Hematopoietic multipotent progenitor cell treated with erythropoietin and hydrocortisone succinate and interleukin-3 and kit ligand, for 8 days (in vitro differentiated cells): Measurements from ENCODE around the gene ANKRD11.
A peak's percentile ranks its signal among the peaks of the same experiment; 100 is the strongest.

ENCODE experiments used
- DNase-seq: peaks from one replicate; pipeline ENCODE4 v3.0.0-alpha.2; 2015

Gene ANKRD11

DNA sequence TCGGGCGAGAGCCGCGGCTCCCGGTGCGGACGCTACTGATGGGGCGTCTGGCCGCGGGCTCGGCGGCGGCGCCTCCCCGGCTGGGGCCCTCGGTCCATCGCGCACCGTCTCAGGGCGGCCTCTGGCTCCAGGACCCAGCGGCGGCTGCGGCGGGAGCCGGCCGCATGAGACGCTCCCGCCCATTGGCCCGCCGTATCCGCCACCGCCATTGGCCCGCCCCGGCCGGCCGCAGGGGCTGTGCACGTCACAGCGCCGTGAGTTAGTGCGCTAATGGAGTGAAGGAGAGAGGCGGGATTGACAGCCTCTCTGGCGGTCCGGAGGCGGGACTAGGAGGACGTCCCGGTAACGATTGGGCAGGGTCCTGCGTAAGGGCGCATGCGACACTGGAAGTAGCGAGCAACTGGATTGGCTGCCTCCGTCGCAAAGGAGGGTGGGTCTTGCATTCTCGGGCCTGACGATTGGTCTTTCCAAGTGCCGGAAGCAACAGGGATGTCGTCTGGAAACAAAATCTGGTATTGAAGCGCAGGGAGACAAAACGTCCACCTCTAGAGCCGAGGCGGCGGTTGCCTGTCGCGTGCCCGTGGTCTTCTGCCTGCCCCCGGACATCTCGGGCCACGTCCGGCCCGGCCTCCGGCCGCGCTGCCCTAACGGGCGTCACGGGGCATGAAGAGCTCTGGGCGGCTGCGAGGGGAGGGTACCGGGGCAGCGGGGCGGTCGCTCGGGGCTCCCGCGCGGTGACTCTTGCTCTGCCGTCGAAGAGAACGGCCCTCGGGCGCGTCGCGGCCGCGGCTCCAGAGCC lies at the start of gene ANKRD11:
TSS of gene ANKRD11 (minus strand) at position 123 of the 799 bp plus-strand sequence. CDS start 173,542 bp downstream, outside the sequence.
- peak; percentile 100 for DNase-seq

DNA sequence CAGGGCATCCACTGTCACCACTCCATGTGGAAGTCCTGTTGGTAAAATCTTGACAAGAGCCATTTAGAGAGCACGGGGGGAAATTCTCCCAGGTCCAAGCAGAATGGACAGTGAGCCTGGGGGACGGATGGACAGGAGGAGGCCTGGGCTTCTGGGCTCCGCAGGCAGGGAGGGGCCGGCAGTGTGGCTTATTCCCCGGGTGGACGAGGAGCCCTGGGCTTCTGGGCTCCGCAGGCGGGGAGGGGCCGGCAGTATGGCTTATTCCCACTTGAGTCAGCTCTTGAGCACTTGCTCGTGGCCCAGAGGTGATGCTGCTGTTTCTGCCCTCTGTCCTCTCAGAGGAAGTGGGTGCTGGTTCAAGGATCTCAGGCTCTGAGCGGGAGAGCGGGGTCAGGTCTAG lies 47.9 kb upstream of the ANKRD11 start:
- no peak for DNase-seq

DNA sequence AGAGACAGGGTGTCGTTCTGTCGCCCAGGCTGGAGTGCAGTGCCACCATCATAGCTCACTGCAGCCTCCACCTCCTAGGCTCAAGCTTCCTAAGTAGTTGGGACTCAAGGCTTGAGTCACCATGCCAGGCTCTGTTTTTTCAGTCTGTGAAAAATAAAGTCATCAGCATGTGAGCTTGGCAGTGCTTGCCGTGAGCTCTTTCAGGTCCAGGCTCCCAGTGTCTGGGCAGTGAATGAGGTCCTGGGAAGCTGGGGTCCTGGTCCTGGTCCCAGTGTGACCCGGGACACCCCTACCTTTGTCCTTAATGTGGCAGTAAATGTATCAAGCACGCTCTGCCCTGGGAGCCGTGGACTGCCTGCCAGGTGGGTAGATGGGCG lies 47.2 kb upstream of the ANKRD11 start:
- DNase-seq, result no peak

DNA sequence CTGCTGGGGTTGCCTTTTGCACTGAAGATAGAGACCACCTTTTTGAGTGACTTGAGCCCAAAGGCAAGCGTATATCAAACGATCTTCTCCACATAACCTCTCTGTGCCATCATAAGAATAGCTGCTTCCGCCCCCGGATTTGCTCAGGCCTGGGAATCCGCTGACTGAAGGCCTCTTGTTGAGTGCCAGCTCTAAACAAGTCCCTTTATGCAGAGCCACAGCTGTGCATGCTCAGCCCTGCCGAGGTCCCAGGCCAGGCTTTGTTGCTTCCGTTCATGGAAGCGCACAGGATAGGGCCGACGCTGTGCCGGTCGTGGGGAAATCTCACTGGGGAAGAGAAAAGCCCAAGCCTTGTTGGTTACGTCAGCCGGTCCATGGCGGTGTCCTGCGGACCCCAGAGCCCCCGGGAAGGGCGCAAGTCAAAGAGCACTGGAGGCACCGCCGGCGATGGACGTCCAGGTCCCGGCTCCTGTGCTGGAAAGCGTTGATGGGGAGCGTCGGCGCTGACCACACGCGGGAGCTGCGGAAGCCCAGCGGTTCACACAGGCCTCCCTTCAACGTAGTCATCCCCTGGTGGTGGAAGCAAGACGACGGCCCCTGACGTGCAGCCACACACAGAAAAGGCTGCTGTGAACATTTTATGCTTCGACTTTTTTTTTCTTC lies 46.7 kb upstream of the ANKRD11 start:
- DNase-seq, result no peak

DNA sequence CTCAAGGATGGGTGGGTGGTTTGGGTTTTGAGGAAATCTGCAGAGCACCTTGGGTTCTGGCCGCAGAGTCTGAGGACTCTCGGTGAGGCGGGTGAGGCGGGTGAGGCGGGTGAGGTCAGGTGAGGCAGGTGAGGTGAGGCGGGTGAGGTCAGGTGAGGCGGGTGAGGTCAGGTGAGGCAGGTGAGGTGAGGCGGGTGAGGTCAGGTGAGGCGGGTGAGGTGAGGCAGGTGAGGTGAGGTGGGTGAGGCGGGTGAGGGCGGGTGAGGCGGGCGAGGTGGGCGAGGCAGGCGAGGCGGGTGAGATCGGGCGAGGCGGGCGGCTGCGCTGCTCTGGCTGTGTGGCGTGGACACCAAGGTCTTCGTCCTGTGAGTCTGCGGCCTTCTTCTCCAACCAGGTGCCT lies 46.0 kb upstream of the ANKRD11 start:
- no peak for DNase-seq

DNA sequence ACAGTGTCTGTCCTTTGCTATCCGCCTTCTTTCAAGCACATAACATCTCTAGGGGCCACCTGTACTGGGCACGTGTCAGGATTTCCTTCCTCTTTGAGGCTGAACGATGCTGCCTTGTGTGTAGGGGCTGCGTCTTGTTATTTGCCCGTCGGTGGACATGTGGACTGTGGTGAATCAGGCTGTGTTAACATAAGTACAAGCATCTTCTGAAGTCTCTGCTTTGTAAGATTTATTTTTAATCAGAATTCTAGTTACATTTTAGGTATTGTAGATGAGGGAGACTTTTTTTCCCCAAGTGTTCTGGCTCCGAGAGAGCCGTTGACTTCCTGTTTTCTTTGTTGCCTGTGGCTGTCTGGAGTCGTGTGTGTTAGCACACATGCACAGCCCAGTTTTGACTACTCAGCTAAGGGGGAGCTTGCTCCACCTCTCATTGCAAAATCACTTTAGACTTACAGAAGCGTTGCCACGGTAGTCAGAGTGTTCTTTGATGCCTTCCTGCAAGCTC lies 43.9 kb upstream of the ANKRD11 start:
- peak; percentile 39 for DNase-seq

DNA sequence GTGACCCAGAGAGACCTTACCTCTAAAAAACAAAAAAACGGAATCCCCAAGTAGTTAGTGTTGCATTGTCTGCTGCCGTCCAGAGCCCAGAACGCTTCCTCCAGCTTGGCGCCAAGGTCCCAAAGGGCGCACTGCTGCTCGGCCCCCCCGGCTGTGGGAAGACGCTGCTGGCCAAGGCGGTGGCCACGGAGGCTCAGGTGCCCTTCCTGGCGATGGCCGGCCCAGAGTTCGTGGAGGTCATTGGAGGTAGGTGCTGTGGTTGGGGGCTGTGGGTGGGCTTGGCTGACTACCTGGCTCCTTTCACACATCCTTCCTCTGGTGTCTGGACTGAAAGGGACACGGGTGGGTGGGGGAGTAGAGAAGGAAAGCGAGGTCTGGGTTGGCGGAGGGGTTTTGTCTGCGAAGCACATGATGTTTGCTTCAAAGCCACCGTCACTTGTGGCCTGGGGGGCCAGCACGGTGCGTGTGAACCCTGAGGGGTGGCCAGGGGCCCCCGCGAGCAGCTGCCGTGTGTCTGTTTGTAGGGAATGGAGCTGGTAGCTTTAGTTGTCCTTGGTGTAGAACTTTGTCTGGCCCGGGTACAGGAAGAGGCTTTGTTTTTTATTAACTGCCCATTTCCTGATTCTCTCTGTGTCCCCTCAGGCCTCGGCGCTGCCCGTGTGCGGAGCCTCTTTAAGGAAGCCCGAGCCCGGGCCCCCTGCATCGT lies 41.6 kb upstream of the ANKRD11 start:
- no peak for DNase-seq

DNA sequence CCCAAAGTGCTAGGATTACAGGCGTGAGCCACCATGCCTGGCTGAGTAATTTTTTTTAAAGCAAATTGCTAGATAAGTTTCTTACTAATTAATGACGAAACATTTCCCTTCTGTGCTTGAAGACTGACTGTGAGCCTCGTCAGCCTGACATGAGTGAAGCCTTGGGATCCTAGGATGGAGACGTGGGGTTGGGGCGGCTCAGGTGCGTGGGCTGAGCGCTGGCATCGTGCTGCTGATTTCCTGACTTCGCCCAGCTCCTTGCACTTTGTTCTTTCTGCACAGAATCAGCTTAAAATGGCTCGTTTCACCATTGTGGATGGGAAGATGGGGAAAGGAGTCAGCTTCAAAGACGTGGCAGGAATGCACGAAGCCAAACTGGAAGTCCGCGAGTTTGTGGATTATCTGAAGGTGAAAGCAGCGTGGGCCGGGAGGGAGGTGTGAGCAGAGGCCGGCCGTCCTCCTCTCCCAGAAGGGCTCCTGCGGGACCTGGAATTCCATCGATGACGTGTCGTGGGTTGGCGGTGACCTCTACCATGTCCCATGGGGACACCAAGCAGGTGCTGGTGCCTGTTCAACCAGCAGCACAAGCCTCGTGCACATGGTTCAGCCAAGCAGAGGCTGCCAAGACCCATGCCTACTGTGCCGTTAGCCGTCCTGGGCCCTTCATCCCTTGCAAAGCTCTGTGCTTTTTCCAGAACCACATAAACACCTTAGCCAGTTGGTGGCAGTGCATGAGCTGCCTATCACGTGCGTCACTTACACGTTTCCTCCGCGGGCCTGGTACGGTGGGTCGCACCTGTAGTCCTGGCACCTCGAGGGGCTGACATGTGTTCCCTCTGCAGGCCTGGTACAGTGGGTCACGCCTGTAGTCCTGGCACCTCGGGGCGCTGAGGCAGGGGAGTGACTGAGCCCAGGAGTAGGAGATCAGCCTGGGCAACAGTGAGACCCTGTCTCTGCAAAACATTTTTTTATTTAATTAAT lies 40.3 kb upstream of the ANKRD11 start:
- no peak for DNase-seq

DNA sequence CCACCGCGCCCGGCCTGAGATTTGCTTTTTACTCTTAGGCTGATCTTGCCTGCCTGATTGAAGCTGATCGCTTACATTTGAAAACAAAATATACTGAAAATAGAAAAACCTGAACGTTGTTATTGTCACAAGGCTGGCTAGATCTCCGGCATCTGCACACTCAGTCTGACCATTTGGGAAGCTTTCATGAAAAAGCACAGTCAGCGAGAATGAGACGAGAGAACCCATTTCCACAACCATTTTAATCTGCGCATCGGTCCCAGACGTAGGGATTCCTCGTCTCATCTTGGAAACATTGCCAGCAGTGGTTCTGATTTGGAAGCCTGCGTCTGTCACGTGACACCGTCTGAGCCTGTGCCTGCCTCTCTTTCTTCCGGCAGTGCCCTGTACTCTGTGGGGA lies 38.7 kb upstream of the ANKRD11 start:
- no peak for DNase-seq

DNA sequence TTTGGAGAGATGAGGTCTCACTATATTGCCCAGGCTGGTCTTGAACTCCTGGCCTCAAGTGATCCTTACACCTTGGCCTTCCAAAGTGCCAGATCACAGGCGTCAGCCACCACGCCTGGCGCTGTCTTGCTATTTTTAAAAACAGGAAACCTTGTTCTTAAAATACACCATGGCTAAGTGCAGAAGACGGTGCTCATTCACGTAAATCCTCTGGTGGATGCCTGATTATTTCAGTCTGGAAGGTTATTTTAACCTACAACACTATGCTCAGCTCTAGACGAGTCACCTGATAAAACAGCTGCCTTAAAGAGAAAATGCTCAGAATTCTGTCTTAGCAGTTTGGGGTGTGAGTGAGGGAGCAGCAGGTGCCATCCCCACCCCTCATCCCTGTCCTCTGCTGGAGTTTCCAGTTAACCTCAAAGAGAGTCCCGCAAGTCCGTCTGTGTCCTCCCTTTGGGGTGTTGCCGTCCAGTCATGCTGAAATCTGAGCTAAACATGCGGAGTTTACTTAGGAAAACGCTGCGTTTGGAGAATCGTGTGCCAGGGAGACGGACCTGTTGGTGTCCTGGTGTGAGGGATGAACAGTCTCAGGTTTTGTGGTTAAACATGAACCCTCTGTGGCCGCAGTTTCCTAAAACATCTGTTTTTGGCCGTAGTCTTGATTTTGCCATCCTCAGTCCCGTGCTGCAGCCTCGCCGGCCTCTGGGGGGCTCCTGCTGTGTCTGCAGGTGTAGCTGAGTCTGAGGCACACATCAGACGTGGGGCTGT lies 35.0 kb upstream of the ANKRD11 start:
- DNase-seq, result no peak

DNA sequence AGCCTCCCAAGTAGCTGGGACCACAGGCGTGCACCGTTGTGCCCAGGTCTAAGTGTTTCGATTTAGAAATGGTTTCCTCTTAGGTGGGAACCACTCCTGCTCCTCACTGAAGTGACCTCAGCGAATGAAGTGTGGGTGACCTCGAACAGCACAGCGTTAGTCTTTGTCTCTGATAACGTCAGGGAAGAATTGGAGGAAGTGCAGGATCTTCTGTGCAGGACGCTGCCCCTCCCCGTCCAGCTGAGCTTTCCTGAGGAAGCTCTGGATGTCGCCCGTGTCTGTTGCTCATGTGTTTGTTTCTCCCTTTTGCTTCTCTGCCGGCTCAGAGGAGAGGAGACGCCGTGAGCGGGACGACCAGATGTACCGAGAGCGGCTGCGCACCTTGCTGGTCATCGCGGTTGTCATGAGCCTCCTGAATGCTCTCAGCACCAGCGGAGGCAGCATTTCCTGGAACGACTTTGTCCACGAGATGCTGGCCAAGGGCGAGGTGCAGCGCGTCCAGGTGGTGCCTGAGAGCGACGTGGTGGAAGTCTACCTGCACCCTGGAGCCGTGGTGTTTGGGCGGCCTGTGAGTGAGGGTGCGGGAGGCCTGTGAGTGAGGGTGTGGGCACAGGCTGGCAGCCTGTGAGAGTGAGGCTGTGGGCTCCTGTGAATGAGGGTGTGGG lies 33.5 kb upstream of the ANKRD11 start:
- DNase-seq, result no peak

DNA sequence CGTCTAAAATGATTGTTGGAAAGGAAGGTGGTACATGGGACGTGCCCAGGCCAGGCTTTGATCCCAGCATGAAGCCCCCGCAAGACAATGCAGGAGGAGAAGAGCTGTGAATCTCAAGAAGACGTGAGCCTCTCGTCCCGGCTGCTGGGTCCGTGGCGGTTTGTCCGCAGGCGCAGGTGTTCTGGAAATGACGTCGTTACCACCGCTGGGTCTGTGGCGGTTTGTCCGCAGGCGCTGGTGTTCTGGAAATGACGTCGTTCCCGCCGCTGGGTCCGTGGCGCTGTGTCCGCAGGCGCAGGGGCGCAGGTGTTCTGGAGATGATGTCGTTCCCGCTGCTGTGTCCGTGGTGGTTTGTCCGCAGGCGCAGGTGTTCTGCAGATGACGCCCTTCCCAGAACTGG lies 31.9 kb upstream of the ANKRD11 start:
- DNase-seq, result no peak

DNA sequence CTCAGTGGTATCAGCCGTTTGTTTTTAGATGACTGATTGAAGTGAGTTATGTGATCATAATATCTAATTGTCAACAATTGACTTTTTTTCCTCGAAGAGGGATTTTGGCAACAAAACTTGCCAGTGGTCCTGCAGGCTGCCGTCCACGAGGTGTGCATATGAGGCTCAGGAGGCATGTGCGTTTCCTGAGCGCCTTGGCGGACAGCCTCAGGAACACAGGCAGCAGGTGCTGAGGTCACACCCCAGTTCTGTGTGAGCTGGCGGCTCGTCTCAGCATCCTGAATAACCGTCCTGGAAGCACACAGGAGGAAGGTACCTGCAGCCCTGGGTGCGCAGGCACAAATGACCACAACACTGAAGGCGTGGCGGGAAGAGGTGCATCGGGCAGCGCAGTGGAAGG lies 29.5 kb upstream of the ANKRD11 start:
- no peak for DNase-seq

DNA sequence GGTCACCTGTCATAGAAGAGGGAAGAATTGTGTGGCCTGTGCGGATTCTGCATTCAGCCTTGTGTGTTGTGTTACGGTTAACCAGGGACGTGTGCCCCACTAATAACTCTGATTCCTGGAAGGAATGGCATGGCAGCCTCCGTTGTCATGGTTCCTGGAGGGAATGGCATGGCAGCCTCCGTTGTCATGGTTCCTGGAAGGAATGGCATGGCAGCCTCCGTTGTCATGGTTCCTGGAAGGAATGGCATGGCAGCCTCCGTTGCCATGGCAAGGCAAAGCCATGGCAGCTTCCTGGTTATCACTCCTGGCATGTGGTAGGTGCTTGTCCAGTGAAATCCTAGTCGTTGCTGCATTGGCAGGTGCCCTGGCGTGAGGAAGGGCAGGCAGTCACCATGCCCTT lies 26.8 kb upstream of the ANKRD11 start:
- DNase-seq, result no peak

DNA sequence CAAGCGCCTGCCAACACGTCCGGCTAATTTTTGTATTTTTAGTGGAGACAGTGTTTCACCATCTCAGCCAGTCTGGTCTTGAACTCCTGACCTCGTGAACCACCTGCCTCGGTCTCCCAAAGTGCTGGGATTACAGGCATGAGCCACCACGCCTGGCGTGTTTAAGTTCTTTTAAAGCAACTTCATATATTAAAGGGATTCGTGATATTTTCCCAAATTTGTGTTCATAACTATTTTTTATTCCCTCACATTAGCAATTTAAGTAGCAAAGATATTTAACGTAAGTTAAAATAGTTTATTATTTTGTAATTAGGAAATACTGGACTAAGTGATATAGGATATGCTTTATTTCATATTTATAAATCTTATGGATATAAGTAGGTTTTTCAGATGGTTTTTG lies 22.1 kb upstream of the ANKRD11 start:
- DNase-seq, result no peak

DNA sequence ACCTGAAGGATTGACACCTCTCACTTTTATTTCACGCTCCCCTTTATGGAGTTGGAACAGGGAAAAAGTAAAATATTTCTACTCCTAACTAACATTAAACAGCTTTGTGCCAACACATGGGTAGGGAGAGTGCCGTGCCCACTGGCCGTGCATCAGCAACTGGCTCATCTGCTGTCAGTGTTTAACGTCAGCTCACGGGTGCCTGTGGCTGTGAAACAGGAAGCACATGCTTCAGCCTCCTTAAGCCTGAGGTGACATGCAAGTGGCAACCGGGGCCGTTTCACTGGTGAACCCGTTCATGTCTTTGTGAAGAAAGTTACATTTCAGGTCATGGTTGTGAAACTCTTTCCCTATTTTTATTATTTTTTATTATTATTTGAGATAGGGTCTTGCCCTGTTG lies 21.0 kb upstream of the ANKRD11 start:
- DNase-seq, result no peak

DNA sequence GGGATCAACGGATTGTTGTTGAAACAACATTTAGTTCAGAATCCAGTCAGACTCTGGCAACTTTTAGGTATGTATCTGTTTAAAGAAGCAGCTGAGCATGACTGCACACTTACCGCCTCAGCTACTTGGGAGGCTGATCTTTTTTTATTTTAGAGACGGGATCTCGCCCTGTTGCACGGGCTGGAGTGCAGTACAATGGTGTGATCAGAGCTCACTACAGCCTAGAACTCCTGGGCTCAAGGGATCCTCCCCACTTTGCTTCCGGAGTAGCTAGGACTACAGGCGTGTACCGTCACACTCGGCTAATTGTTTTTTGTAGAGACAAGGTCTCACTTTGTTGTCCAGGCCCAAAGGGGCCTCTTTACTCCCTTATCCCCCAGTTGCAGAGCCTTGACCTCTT lies 20.2 kb upstream of the ANKRD11 start:
- DNase-seq, result no peak

DNA sequence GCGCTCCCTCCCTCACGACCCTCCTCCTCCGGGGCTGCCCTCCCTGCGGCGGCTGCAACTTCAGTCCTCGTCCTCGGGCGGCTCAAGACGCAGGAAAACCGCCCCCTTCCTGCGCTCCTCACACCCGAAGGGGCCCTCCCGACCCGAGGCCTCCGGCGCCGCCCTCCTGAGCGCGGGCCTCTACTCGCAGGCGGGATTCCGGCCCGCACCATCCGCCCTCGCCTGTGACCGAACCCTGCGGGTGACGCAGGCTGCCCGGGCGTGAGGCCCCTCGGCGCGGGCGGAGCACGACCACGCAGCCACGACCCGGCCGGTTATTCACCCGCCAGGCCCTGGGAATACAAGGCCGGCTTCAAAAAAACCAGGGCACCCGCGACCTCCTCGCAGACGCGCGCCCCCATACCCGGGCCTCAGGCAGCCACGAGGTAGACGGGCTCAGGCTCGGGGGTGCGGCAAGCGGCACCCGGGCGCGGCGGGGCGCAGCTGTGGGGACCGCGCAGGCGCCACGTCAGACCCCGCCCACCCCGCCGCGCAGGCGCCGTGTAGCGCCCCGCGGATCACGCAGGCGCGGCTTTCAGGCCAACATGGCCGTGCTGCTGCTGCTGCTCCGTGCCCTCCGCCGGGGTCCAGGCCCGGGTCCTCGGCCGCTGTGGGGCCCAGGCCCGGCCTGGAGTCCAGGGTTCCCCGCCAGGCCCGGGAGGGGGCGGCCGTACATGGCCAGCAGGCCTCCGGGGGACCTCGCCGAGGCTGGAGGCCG lies 17.7 kb upstream of the ANKRD11 start, which contains the start of gene SPG7:
TSS of gene SPG7 (plus strand) at position 570 of the 757 bp plus-strand sequence. CDS start at position 585, 15 bp downstream.
- DNase-seq, result peak; percentile 86

DNA sequence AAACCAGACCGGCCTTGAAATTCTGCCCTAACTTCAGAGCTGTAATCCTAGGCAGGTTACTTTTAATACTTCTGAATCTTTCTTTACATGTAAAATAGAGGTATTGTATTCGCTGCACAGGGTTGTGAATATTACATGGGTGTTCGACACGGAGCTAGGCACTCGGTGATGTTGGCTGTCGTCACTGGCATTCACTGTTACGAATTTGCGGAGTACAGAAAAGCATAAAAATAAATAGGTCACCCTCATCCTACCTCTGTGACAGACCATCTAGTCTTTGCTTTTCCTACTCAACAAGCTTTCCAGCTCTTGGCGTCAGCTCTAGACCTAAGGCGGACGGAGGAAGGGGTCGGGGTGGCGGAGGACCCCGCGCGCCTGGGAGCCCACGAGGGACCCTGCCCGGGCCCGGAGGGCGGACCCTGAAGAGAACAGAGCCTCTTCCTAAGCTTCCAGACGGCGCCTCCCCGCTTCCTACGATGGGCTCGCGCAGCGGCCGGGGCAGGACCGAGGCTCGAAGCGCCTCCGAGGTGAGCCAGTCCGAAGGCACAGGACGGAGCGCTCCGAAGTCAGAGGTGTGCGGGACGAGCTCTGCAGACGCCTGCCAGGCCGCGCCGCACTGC lies 17.0 kb upstream of the ANKRD11 start:
- peak; percentile 22 for DNase-seq

DNA sequence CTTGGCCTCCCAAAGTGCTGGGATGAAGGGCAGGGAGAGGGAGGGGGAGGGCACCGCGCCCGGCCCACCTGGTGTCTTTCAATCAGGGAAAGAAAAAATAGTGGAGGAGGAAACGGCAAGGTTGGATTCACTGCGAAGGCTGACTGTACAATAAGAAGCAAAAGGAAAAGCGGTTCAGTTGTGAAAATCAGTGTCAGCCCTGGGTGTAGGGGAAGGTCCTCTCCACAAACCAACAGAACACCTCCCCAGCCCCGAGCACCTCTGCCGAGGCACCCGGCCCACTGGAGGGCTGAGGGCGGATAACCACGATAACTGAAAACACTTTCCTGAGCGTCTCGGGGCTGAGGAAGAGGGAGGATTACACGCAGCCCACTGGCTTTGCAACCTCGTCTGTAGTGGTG lies 16.4 kb upstream of the ANKRD11 start:
- DNase-seq, result no peak
